H1 (cell line): ENCODE measurements around the gene TUBA4B. TPM values are rescaled to one million over a fixed set of nuclear protein-coding genes. Genes with fewer than 3 reads are reported as not detected.

Experiments
- CTCF ChIA-PET: fragments of 300-600 bp; sonication (Branson Sonifier 250); formaldehyde crosslinking; loops from one replicate; lab custom pipeline; 2021; ENCODE audit not compliant: partially characterized antibody; lab: Charles Lee
- POLR2A ChIA-PET: fragments of 300-600 bp; sonication (Branson Sonifier 250); formaldehyde crosslinking; loops from one replicate; lab custom pipeline; 2021; ENCODE audit warnings: inconsistent platforms; ENCODE audit not compliant: partially characterized antibody; lab: Charles Lee
- DNase-seq, 2 experiments: peaks; one replicate each; pipeline versions ENCODE4 v3.0.0 to v3.0.0-alpha.2; 2010 to 2022; ENCODE audit warnings: low spot score in 2 of 2, low read depth in 1 of 2, mixed read lengths in 1 of 2
- FAIRE-seq: peaks from 2 replicates; lab custom pipeline; 2011; peaks lifted over from hg19 to GRCh38; lab: Jason Lieb, UNC
- H2AFZ ChIP-seq: 2 replicates; pipeline ENCODE4 v1.8.1; 2012; ENCODE audit warnings: low read length, inconsistent platforms
- H2AK5ac ChIP-seq: 2 replicates; pipeline ENCODE4 v1.6.1; 2013; ENCODE audit warnings: low read depth, low read length
- H2BK120ac ChIP-seq: replicated peaks from 2 replicates; pipeline ENCODE3; 2013; ENCODE audit warnings: low read depth, low read length, inconsistent platforms
- H2BK12ac ChIP-seq: 2 replicates; pipeline ENCODE4 v1.6.1; 2013; ENCODE audit warnings: low read depth, low read length
- H2BK15ac ChIP-seq: 2 replicates; pipeline ENCODE4 v1.6.1; 2013; ENCODE audit warnings: low read length
- H2BK20ac ChIP-seq: 2 replicates; pipeline ENCODE4 v1.6.1; 2013; ENCODE audit warnings: low read length
- H2BK5ac ChIP-seq: 2 replicates; pipeline ENCODE4 v1.6.1; 2013; ENCODE audit warnings: low read depth, low read length
- H3K14ac ChIP-seq: 2 replicates; pipeline ENCODE4 v1.6.1; 2013; ENCODE audit warnings: inconsistent platforms; ENCODE audit not compliant: insufficient read length
- H3K18ac ChIP-seq: 2 replicates; pipeline ENCODE4 v1.6.1; 2013; ENCODE audit warnings: low read length; ENCODE audit errors: extremely low read depth
- H3K23ac ChIP-seq: 2 replicates; pipeline ENCODE4 v1.6.1; 2013; ENCODE audit warnings: inconsistent platforms; ENCODE audit not compliant: insufficient read length
- H3K23me2 ChIP-seq: 2 replicates; pipeline ENCODE4 v1.6.1; 2013; ENCODE audit warnings: low read depth, low read length
- H3K27ac ChIP-seq: 2 replicates; pipeline ENCODE4 v1.6.1; 2011; ENCODE audit warnings: low read depth, low read length, inconsistent platforms
- H3K27me3 ChIP-seq, 4 experiments: replicated peaks in 1 of 4; 1 replicate in 1 of 4; 2 replicates in 3 of 4; pipeline versions ENCODE4 v1.6.1 to v1.8.1; 2011 to 2013; ENCODE audit warnings: low read length in 3 of 4, mild to moderate bottlenecking in 3 of 4, inconsistent platforms in 2 of 4, mixed read lengths in 2 of 4, moderate library complexity in 1 of 4; ENCODE audit not compliant: control insufficient read depth in 3 of 4, insufficient read depth in 3 of 4; ENCODE audit errors: extremely low read depth in 1 of 4
- H3K36me3 ChIP-seq, 4 experiments: 2 replicates each; pipeline versions ENCODE4 v1.6.1 to v1.8.1; 2011 to 2013; ENCODE audit warnings: mild to moderate bottlenecking in 4 of 4, low read length in 3 of 4, moderate library complexity in 2 of 4, control low read depth in 1 of 4, inconsistent platforms in 1 of 4; ENCODE audit not compliant: insufficient read depth in 4 of 4, control insufficient read depth in 2 of 4
- H3K4ac ChIP-seq: replicated peaks from 2 replicates; pipeline ENCODE3; 2013; ENCODE audit warnings: low read length, low read depth, mixed read lengths, inconsistent platforms; ENCODE audit not compliant: insufficient read length
- H3K4me1 ChIP-seq, 4 experiments: replicated peaks in 1 of 4; 1 replicate in 1 of 4; 2 replicates in 3 of 4; pipeline versions ENCODE4 v1.6.1 to v1.8.1; 2011 to 2013; ENCODE audit warnings: low read length in 3 of 4, inconsistent platforms in 2 of 4, mixed read lengths in 1 of 4; ENCODE audit not compliant: insufficient read depth in 4 of 4, control insufficient read depth in 3 of 4
- H3K4me2 ChIP-seq, 2 experiments: 2 replicates each; pipeline versions ENCODE4 v1.6.1 to v1.8.1; 2011 to 2013; ENCODE audit warnings: low read depth in 2 of 2, low read length in 2 of 2, control low read depth in 1 of 2, inconsistent platforms in 1 of 2, mild to moderate bottlenecking in 1 of 2; ENCODE audit not compliant: insufficient read depth in 1 of 2
- H3K4me3 ChIP-seq, 4 experiments: fragments of 200-600, 300-600 bp in 1 of 4; sonication (generic), shearing (Covaris generic), sonication (Bioruptor Twin) in 1 of 4; 2 replicates each; pipeline versions ENCODE4 v1.5.1 to v1.8.1; 2011 to 2016; ENCODE audit warnings: low read length in 4 of 4, low read depth in 3 of 4, control low read depth in 2 of 4, inconsistent platforms in 2 of 4, mild to moderate bottlenecking in 2 of 4, mixed read lengths in 1 of 4, moderate library complexity in 1 of 4; ENCODE audit not compliant: insufficient read depth in 2 of 4; ENCODE audit errors: extremely low read depth in 1 of 4
- H3K56ac ChIP-seq: replicated peaks from 2 replicates; pipeline ENCODE3; 2013; ENCODE audit warnings: low read depth, mild to moderate bottlenecking, mixed read lengths, low read length, inconsistent platforms; ENCODE audit not compliant: insufficient read length
- H3K79me1 ChIP-seq: 2 replicates; pipeline ENCODE4 v1.6.1; 2013; ENCODE audit warnings: low read depth, low read length, control low read depth
- H3K79me2 ChIP-seq, 2 experiments: 2 replicates each; pipeline versions ENCODE4 v1.6.1 to v1.8.1; 2012 to 2013; ENCODE audit warnings: low read length in 2 of 2, mild to moderate bottlenecking in 2 of 2, inconsistent platforms in 1 of 2; ENCODE audit not compliant: insufficient read depth in 2 of 2, control insufficient read depth in 1 of 2
- H3K9ac ChIP-seq, 4 experiments: replicated peaks in 1 of 4; 1 replicate in 1 of 4; 2 replicates in 3 of 4; pipeline versions ENCODE4 v1.6.1 to v1.8.1; 2011 to 2013; ENCODE audit warnings: low read depth in 3 of 4, low read length in 3 of 4, control low read depth in 2 of 4, mild to moderate bottlenecking in 2 of 4, moderate library complexity in 2 of 4, inconsistent platforms in 1 of 4; ENCODE audit errors: extremely low read depth in 1 of 4
- H3K9me3 ChIP-seq, 2 experiments: 2 replicates each; pipeline versions ENCODE4 v1.6.1 to v1.8.1; 2012 to 2013; ENCODE audit warnings: mild to moderate bottlenecking in 2 of 2, moderate library complexity in 2 of 2, control low read depth in 1 of 2, inconsistent platforms in 1 of 2, low read depth in 1 of 2, low read length in 1 of 2, mixed read lengths in 1 of 2; ENCODE audit not compliant: insufficient read depth in 2 of 2
- H4K20me1 ChIP-seq, 2 experiments: replicated peaks in 1 of 2; 2 replicates each; pipeline versions ENCODE3 to v1.8.1; 2011 to 2013; ENCODE audit warnings: inconsistent platforms in 2 of 2, low read length in 2 of 2, mild to moderate bottlenecking in 1 of 2; ENCODE audit not compliant: insufficient read depth in 2 of 2, control insufficient read depth in 1 of 2
- H4K5ac ChIP-seq: 2 replicates; pipeline ENCODE4 v1.6.1; 2013; ENCODE audit warnings: low read length, low read depth, mixed read lengths, inconsistent platforms; ENCODE audit not compliant: insufficient read length
- H4K8ac ChIP-seq: 2 replicates; pipeline ENCODE4 v1.8.0; 2013; ENCODE audit warnings: mild to moderate bottlenecking, moderate library complexity, low read length, inconsistent platforms; ENCODE audit not compliant: insufficient read depth; ENCODE audit errors: extremely low read depth
- H4K91ac ChIP-seq: replicated peaks from 2 replicates; pipeline ENCODE3; 2013; ENCODE audit warnings: low read length, mixed read lengths, inconsistent platforms; ENCODE audit not compliant: insufficient read length
- CHD1 ChIP-seq: IDR thresholded peaks from 2 replicates; pipeline ENCODE4 v1.6.1; 2012; ENCODE audit warnings: low read depth, low read length, improper control_type of control experiment
- CTCF ChIP-seq, 3 experiments: IDR thresholded peaks; 1 replicate in 2 of 3; 2 replicates in 1 of 3; pipeline versions ENCODE4 v1.5.1 to v1.6.1; 2011; ENCODE audit warnings: low read length in 3 of 3, mild to moderate bottlenecking in 3 of 3, inconsistent platforms in 2 of 3, low read depth in 1 of 3, moderate library complexity in 1 of 3; ENCODE audit not compliant: insufficient read depth in 1 of 3; ENCODE audit errors: control extremely low read depth in 1 of 3
- FOSL1 ChIP-seq: IDR thresholded peaks from 2 replicates; pipeline ENCODE4 v1.6.1; 2011; ENCODE audit warnings: mild to moderate bottlenecking, low read depth, low read length, moderate library complexity; ENCODE audit not compliant: insufficient read depth
- HDAC2 ChIP-seq, 2 experiments: fragments of 300-600 bp in 1 of 2; sonication (generic) in 1 of 2; IDR thresholded peaks; 2 replicates each; pipeline ENCODE4 v1.6.1; 2011 to 2012; ENCODE audit warnings: low read depth in 2 of 2, low read length in 2 of 2, mild to moderate bottlenecking in 2 of 2, moderate library complexity in 2 of 2, borderline replicate concordance in 1 of 2, inconsistent platforms in 1 of 2
- JUN ChIP-seq: IDR thresholded peaks from 2 replicates; pipeline ENCODE4 v1.6.1; 2011; ENCODE audit warnings: low read depth, mild to moderate bottlenecking, improper control_type of control experiment, low read length
- NRF1 ChIP-seq: IDR thresholded peaks from 2 replicates; pipeline ENCODE4 v1.6.1; 2011; ENCODE audit warnings: mild to moderate bottlenecking, low read depth, low read length, improper control_type of control experiment
- PHF8 ChIP-seq: fragments of 200-600 bp; sonication (generic); conservative IDR thresholded peaks from 2 replicates; pipeline ENCODE4 v1.7.1; 2012; ENCODE audit warnings: low read depth, mild to moderate bottlenecking, inconsistent platforms, low read length, moderate library complexity
- RFX5 ChIP-seq: IDR thresholded peaks from 2 replicates; pipeline ENCODE4 v1.6.1; 2011; ENCODE audit warnings: low read depth, low read length, improper control_type of control experiment, borderline replicate concordance
- USF2 ChIP-seq: IDR thresholded peaks from 2 replicates; pipeline ENCODE4 v1.6.1; 2011; ENCODE audit warnings: low read length, improper control_type of control experiment
- WGBS, 2 experiments: shearing (Covaris generic) in 1 of 2; methylation state at CpG; one replicate each; pipeline versions ENCODE4 v1.1.6 to v1.1.7; 2013 to 2015; ENCODE audit warnings: low lambda C conversion rate in 2 of 2, mixed read lengths in 2 of 2, inconsistent platforms in 1 of 2, low coverage in 1 of 2, missing lambda C conversion rate in 1 of 2; ENCODE audit not compliant: insufficient replicate concordance in 2 of 2, insufficient coverage in 1 of 2, insufficient read length in 1 of 2; ENCODE audit errors: extremely low coverage in 1 of 2, missing lambda C conversion rate in 1 of 2; 5-methylcytosine and 5-hydroxymethylcytosine counted together
- polyA plus RNA-seq, 7 experiments: library from polyadenylated mRNA; depleted of rRNA in 3 of 7; stranded (reverse) in 5 of 7; unstranded in 2 of 7; fragments of >200 nt in 5 of 7; fragments of 200-250 nt in 2 of 7; gene quantifications; 1 replicate in 5 of 7; 2 replicates in 1 of 7; 4 replicates in 1 of 7; pipeline versions ENCODE4 v1.2.1 to v1.2.3, GENCODE V29; 2011 to 2013; ENCODE audit warnings: missing spikeins in 2 of 7, mixed read lengths in 2 of 7
- total RNA-seq: library from RNA; stranded (reverse); fragmentation: NEBNext Ultra II Directional; extraction: Animal tissue kit (Norgen Biotek cat#: 25700); gene quantifications from 2 replicates; pipeline ENCODE4 v1.2.1, GENCODE V29; 2021

The TUBA4B gene
- total and polyA plus RNA-seq, 2 of the 8 experiments (the other 6 are each of a cell fraction or from before 2014, with no cell fraction given): 0.08 to 0.24 TPM

GRCh38 chr2:219281588-219281987 lies 28.5 kb downstream of the TUBA4B start:
- H3K56ac ChIP-seq: no peak overlapping the region
- no peak for DNase-seq
- TF ChIP-seq PHF8 (no peak), RFX5 (no peak), FOSL1 (no peak), NRF1 (no peak), USF2 (no peak), JUN (no peak), CHD1 (no peak), HDAC2 (IDR thresholded peaks at IDR 0.05; ENCODE audit: borderline replicate concordance in 1 of 2, low read depth in 2 of 2, low read length in 2 of 2) (no peak), CTCF (IDR thresholded peaks at IDR 0.05; ENCODE audit: control extremely low read depth in 1 of 3, insufficient read depth in 1 of 3, low read depth in 1 of 3, low read length in 3 of 3) (no peak)

More at GRCh38 chr2:219281588-219281987, 28.5 kb downstream of the TUBA4B start:
- Histone ChIP-seq H3K79me1 (no peaks in the 10 kb centered on the region; the same call in 1 of the 2 replicates), H3K23me2 (peaks cover 8% of the 10 kb centered on the region; the same call in 1 of the 2 replicates), H3K4ac (no peak overlapping the region), H3K4me2 (no peak overlapping the region), H3K27me3 (no peaks in the 10 kb centered on the region; a peak in 1 of 7 replicates), H4K20me1 (no peaks in the 10 kb centered on the region), H3K36me3 (peaks cover 0 to 4% (median under 1%) of the 10 kb centered on the region in 4 experiments; a peak in 3 of 8 replicates), H3K27ac (no peak overlapping the region), H3K9ac (no peak overlapping the region), H3K79me2 (no peaks in the 10 kb centered on the region), H3K4me3 (no peak overlapping the region), H2BK15ac (no peak overlapping the region), H2BK20ac (no peak overlapping the region), H2BK120ac (no peak overlapping the region), H4K91ac (no peak overlapping the region), H2BK12ac (no peak overlapping the region), H3K14ac (no peak overlapping the region), H4K5ac (no peak overlapping the region), H2AFZ (no peak overlapping the region), H3K9me3 (no peaks in the 10 kb centered on the region), H2BK5ac (no peak overlapping the region), H3K18ac (no peak overlapping the region), H2AK5ac (no peak overlapping the region), H4K8ac (peak overlapping the region; percentile 5; the same call in 1 of the 2 replicates), H3K23ac (no peak overlapping the region), H3K4me1 (peaks cover 9 to 30% (median 19%) of the 10 kb centered on the region in 4 experiments)
- 83% methylated on average over 8 of the region's 8 CpGs; no CpG with 5 or more reads in 1 of the 2 experiments for WGBS, 2 experiments
- no peak for FAIRE-seq
- CTCF ChIA-PET: interaction anchor here (0.7 to 12.1 kb wide), 6 partner anchors 11 to 279 kb away, joined by 3 to 220 read pairs (median 4); no protein-coding TSS in a partner anchor
- POLR2A ChIA-PET: interaction anchor here (0.7 to 4.5 kb wide), 5 partner anchors 13 to 70 kb away, joined by 3 to 29 read pairs (median 4); partner anchors contain the start of genes ABCB6, TUBA4A and TUBA4B
